ENCODE measurements around the gene NBEAL1.
"Not testable (repeated sequence)": the region's sequence is repeated elsewhere in the genome, so short reads cannot be mapped to it uniquely, and the experiment has no call there.

Gene NBEAL1

GRCh38 chr2:203037026-203037425 is 22.4 kb downstream of the NBEAL1 start:
- H3K4me2 ChIP-seq: no peak overlapping the region
- H3K4me1 ChIP-seq: no peaks in the 10 kb centered on the region
- no peaks in the 10 kb centered on the region for H4K20me1 ChIP-seq
- no peaks in the 10 kb centered on the region for H3K9me3 ChIP-seq
- no peaks in the 10 kb centered on the region for H3K27me3 ChIP-seq
- no peak overlapping the region for H3K9ac ChIP-seq
- H3K36me3 ChIP-seq: peaks cover 2% of the 10 kb centered on the region; the same call in 1 of the 2 replicates
- no peak overlapping the region for H3K4me3 ChIP-seq
- no peak overlapping the region for H3K27ac ChIP-seq
- TF ChIP-seq Cebpa-rat (IDR thresholded peaks at IDR 0.05): no peak

- Histone ChIP-seq H3K4me3 (no peak overlapping the region), H3K9me3 (no peaks in the 10 kb centered on the region), H3K4me2 (no peak overlapping the region), H3K9ac (no peak overlapping the region), H3K36me3 (peaks cover 6% of the 10 kb centered on the region; the same call in 1 of the 2 replicates), H3K27me3 (no peaks in the 10 kb centered on the region), H4K20me1 (no peaks in the 10 kb centered on the region), H3K4me1 (no peaks in the 10 kb centered on the region), H3K27ac (no peak overlapping the region)
- no peak for TF ChIP-seq Cebpa-rat (IDR thresholded peaks at IDR 0.05)
Observed at GRCh38 chr2:203038586-203038985, 23.9 kb downstream of the NBEAL1 start.

- H3K27ac ChIP-seq, H4K20me1 ChIP-seq, H3K27me3 ChIP-seq, H3K9ac ChIP-seq, H3K4me1 ChIP-seq, H3K9me3 ChIP-seq, H3K4me3 ChIP-seq, H3K36me3 ChIP-seq, H3K4me2 ChIP-seq: not testable (repeated sequence)
Observed at GRCh38 chr2:203039211-203039610, 24.5 kb downstream of the NBEAL1 start.

- peaks cover 6% of the 10 kb centered on the region; the same call in 1 of the 2 replicates for H3K36me3 ChIP-seq
- H3K9ac ChIP-seq: no peak overlapping the region
- no peak overlapping the region for H3K4me3 ChIP-seq
- H3K9me3 ChIP-seq: no peaks in the 10 kb centered on the region
- no peak overlapping the region for H3K27ac ChIP-seq
- no peaks in the 10 kb centered on the region for H3K27me3 ChIP-seq
- no peaks in the 10 kb centered on the region for H3K4me1 ChIP-seq
- H3K4me2 ChIP-seq: no peak overlapping the region
- no peak for TF ChIP-seq Cebpa-rat (IDR thresholded peaks at IDR 0.05)
- no peaks in the 10 kb centered on the region for H4K20me1 ChIP-seq
Observed at GRCh38 chr2:203040966-203041521, 26.4 kb downstream of the NBEAL1 start.

GRCh38 chr2:203042178-203042577 is 27.5 kb downstream of the NBEAL1 start:
- Histone ChIP-seq H3K9me3 (no peaks in the 10 kb centered on the region), H3K4me2 (no peak overlapping the region), H3K27me3 (no peaks in the 10 kb centered on the region), H3K4me1 (no peaks in the 10 kb centered on the region), H4K20me1 (no peaks in the 10 kb centered on the region), H3K4me3 (no peak overlapping the region), H3K36me3 (peaks cover 6% of the 10 kb centered on the region; the same call in 1 of the 2 replicates), H3K9ac (no peak overlapping the region), H3K27ac (no peak overlapping the region)
- no peak for TF ChIP-seq Cebpa-rat (IDR thresholded peaks at IDR 0.05)

- no peak overlapping the region for H3K4me2 ChIP-seq
- no peak overlapping the region for H3K4me3 ChIP-seq
- no peaks in the 10 kb centered on the region for H3K9me3 ChIP-seq
- H3K4me1 ChIP-seq: no peaks in the 10 kb centered on the region
- no peak for TF ChIP-seq Cebpa-rat (IDR thresholded peaks at IDR 0.05)
- peaks cover 6% of the 10 kb centered on the region; the same call in 1 of the 2 replicates for H3K36me3 ChIP-seq
- H3K27ac ChIP-seq: no peak overlapping the region
- H4K20me1 ChIP-seq: no peaks in the 10 kb centered on the region
- no peak overlapping the region for H3K9ac ChIP-seq
- no peaks in the 10 kb centered on the region for H3K27me3 ChIP-seq
Observed at GRCh38 chr2:203043226-203043625, 28.6 kb downstream of the NBEAL1 start.

- H4K20me1 ChIP-seq: no peaks in the 10 kb centered on the region
- no peaks in the 10 kb centered on the region for H3K4me1 ChIP-seq
- no peak overlapping the region for H3K9ac ChIP-seq
- no peaks in the 10 kb centered on the region for H3K27me3 ChIP-seq
- TF ChIP-seq Cebpa-rat (IDR thresholded peaks at IDR 0.05): no peak
- H3K4me3 ChIP-seq: no peak overlapping the region
- peaks cover 6% of the 10 kb centered on the region; the same call in 1 of the 2 replicates for H3K36me3 ChIP-seq
- no peak overlapping the region for H3K27ac ChIP-seq
- no peaks in the 10 kb centered on the region for H3K9me3 ChIP-seq
- no peak overlapping the region for H3K4me2 ChIP-seq
Observed at GRCh38 chr2:203045867-203046266, 31.2 kb downstream of the NBEAL1 start.

GRCh38 chr2:203052539-203052938 is 37.9 kb downstream of the NBEAL1 start:
- H4K20me1 ChIP-seq: no peaks in the 10 kb centered on the region
- no peak overlapping the region for H3K4me2 ChIP-seq
- no peak for TF ChIP-seq Cebpa-rat (IDR thresholded peaks at IDR 0.05)
- no peak overlapping the region for H3K9ac ChIP-seq
- no peaks in the 10 kb centered on the region for H3K27me3 ChIP-seq
- no peaks in the 10 kb centered on the region for H3K36me3 ChIP-seq
- H3K4me3 ChIP-seq: no peak overlapping the region
- no peaks in the 10 kb centered on the region for H3K4me1 ChIP-seq
- H3K27ac ChIP-seq: no peak overlapping the region
- no peaks in the 10 kb centered on the region for H3K9me3 ChIP-seq

GRCh38 chr2:203059567-203060240 is 45.0 kb downstream of the NBEAL1 start:
- no peaks in the 10 kb centered on the region for H3K9me3 ChIP-seq
- H4K20me1 ChIP-seq: no peaks in the 10 kb centered on the region
- no peaks in the 10 kb centered on the region for H3K36me3 ChIP-seq
- no peak overlapping the region for H3K27ac ChIP-seq
- H3K4me3 ChIP-seq: no peak overlapping the region
- H3K27me3 ChIP-seq: no peaks in the 10 kb centered on the region
- no peaks in the 10 kb centered on the region for H3K4me1 ChIP-seq
- no peak overlapping the region for H3K4me2 ChIP-seq
- no peak overlapping the region for H3K9ac ChIP-seq
- no peak for TF ChIP-seq Cebpa-rat (IDR thresholded peaks at IDR 0.05)

GRCh38 chr2:203061346-203061745 is 46.7 kb downstream of the NBEAL1 start:
- no peaks in the 10 kb centered on the region for H3K9me3 ChIP-seq
- no peaks in the 10 kb centered on the region for H4K20me1 ChIP-seq
- 0 out of 2 replicates have a peak, but pooled peaks cover under 1% of the 10 kb centered on the region for H3K36me3 ChIP-seq
- no peak overlapping the region for H3K9ac ChIP-seq
- H3K27ac ChIP-seq: no peak overlapping the region
- H3K4me1 ChIP-seq: no peaks in the 10 kb centered on the region
- no peak overlapping the region for H3K4me3 ChIP-seq
- H3K27me3 ChIP-seq: no peaks in the 10 kb centered on the region
- no peak for TF ChIP-seq Cebpa-rat (IDR thresholded peaks at IDR 0.05)
- no peak overlapping the region for H3K4me2 ChIP-seq
